Breast epithelium (tissue), 4 donors: Measurements from ENCODE around the gene GID8. TPM values are rescaled to one million over a fixed set of nuclear protein-coding genes. Genes with fewer than 3 reads are reported as not detected.

Experiments used
- DNase-seq, 2 donors: peaks; one replicate each; pipeline ENCODE4 v3.0.0-alpha.2; 2019; ENCODE audit warnings: low spot score in 2 of 2
- H3K27ac ChIP-seq, 2 donors: fragments of 200-600 bp; sonication (generic) in 1 of 2; one replicate each; pipeline ENCODE4 v1.5.1; 2016 to 2019; ENCODE audit warnings: mild to moderate bottlenecking in 1 of 2
- H3K27me3 ChIP-seq, 2 donors: fragments of 200-600 bp; sonication (generic) in 1 of 2; one replicate each; pipeline versions ENCODE4 v1.5.1 to v1.6.0; 2017 to 2019; ENCODE audit warnings: control low read depth in 1 of 2, mild to moderate bottlenecking in 1 of 2
- H3K36me3 ChIP-seq: fragments of 200-600 bp; one replicate; pipeline ENCODE4 v1.5.1; 2019
- H3K4me1 ChIP-seq, 2 donors: fragments of 200-600 bp; sonication (generic); one replicate each; pipeline ENCODE4 v1.5.1; 2016 to 2019; ENCODE audit warnings: control low read depth in 1 of 2
- H3K4me3 ChIP-seq, 3 donors: fragments of 200-600 bp; sonication (generic); 1 replicate in 2 of 3; 2 replicates in 1 of 3; pipeline ENCODE4 v1.5.1; 2016 to 2019; ENCODE audit warnings: mild to moderate bottlenecking in 3 of 3, moderate library complexity in 2 of 3
- H3K9me3 ChIP-seq, 2 donors: fragments of 200-600 bp; sonication (generic) in 1 of 2; one replicate each; pipeline ENCODE4 v1.5.1; 2016 to 2019; ENCODE audit warnings: control low read depth in 1 of 2
- POLR2A ChIP-seq: fragments of 450-650 bp; IDR thresholded peaks from one replicate; pipeline ENCODE4 v1.6.1; 2016; ENCODE audit warnings: antibody characterized with exemption, mild to moderate bottlenecking, moderate library complexity
- POLR2AphosphoS5 ChIP-seq, 3 donors: sonication (generic); formaldehyde crosslinking; IDR thresholded peaks; one replicate each; pipeline ENCODE4 v1.6.1; 2017; ENCODE audit warnings: antibody characterized with exemption in 3 of 3
- intact Hi-C: fragments of 100-400 bp; cut with DNase I; formaldehyde crosslinking; loops from one replicate; pipeline ENCODE4 v1.15.1; 2023; ENCODE audit warnings: low total_unique reads
- total RNA-seq, 3 donors: library from RNA; depleted of rRNA; stranded (reverse); fragments of >200 nt; gene quantifications; one replicate each; pipeline ENCODE4 v1.1.0, GENCODE V29; 2016
- TF ChIP-seq, protein P1 (sequence below), 3 donors: fragments of 450-650 bp; IDR thresholded peaks; one replicate each; pipeline ENCODE4 v1.5.1; 2016 to 2017; ENCODE audit warnings: antibody characterized with exemption in 3 of 3, mild to moderate bottlenecking in 3 of 3, moderate library complexity in 3 of 3

GID8 gene
- total RNA-seq, 3 donors from 2014 or later: 30.2 to 36.7 (median 31.8) TPM

GRCh38 chr20:62944184-62944583 lies 6.2 kb downstream of the GID8 start:
- H3K4me1 ChIP-seq: peaks cover 0 to 5% of the 10 kb centered on the region in 2 donors
- no peaks in the 10 kb centered on the region for H3K9me3 ChIP-seq
- no peak overlapping the region for H3K27ac ChIP-seq
- intact Hi-C loops: no loop called here
- TF ChIP-seq, protein P1, sequence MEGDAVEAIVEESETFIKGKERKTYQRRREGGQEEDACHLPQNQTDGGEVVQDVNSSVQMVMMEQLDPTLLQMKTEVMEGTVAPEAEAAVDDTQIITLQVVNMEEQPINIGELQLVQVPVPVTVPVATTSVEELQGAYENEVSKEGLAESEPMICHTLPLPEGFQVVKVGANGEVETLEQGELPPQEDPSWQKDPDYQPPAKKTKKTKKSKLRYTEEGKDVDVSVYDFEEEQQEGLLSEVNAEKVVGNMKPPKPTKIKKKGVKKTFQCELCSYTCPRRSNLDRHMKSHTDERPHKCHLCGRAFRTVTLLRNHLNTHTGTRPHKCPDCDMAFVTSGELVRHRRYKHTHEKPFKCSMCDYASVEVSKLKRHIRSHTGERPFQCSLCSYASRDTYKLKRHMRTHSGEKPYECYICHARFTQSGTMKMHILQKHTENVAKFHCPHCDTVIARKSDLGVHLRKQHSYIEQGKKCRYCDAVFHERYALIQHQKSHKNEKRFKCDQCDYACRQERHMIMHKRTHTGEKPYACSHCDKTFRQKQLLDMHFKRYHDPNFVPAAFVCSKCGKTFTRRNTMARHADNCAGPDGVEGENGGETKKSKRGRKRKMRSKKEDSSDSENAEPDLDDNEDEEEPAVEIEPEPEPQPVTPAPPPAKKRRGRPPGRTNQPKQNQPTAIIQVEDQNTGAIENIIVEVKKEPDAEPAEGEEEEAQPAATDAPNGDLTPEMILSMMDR (IDR thresholded peaks at IDR 0.05): no peak
- no peak for TF ChIP-seq POLR2A
- no peak for TF ChIP-seq POLR2AphosphoS5 (IDR thresholded peaks at IDR 0.05)
- H3K27me3 ChIP-seq: no peaks in the 10 kb centered on the region
- no peaks in the 10 kb centered on the region for H3K36me3 ChIP-seq
- H3K4me3 ChIP-seq: no peak overlapping the region
- no peak for DNase-seq

DNA sequence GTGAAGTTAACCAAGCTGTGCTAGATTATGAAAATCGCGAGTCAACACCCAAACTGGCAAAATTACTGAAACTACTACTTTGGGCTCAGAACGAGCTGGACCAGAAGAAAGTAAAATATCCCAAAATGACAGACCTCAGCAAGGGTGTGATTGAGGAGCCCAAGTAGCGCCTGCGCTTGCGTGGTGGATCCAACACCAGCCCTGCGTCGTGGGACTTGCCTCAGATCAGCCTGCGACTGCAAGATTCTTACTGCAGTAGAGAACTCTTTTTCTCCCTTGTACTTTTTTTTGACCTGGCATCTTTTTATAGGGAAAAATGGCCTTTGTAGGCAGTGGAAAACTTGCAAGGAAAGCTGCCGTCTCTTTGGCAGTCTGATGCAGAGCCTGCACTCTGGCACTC lies 6.8 kb downstream of the GID8 start:
- Histone ChIP-seq H3K36me3 (no peaks in the 10 kb centered on the region), H3K4me3 (no peak overlapping the region), H3K27ac (no peak overlapping the region), H3K27me3 (no peaks in the 10 kb centered on the region), H3K4me1 (no peaks in the 10 kb centered on the region), H3K9me3 (no peaks in the 10 kb centered on the region)
- TF ChIP-seq, protein P1 (IDR thresholded peaks at IDR 0.05): no peak
- no peak for TF ChIP-seq POLR2AphosphoS5 (IDR thresholded peaks at IDR 0.05)
- no peak for TF ChIP-seq POLR2A
- no peak for DNase-seq
- intact Hi-C loops: no loop called here

DNA sequence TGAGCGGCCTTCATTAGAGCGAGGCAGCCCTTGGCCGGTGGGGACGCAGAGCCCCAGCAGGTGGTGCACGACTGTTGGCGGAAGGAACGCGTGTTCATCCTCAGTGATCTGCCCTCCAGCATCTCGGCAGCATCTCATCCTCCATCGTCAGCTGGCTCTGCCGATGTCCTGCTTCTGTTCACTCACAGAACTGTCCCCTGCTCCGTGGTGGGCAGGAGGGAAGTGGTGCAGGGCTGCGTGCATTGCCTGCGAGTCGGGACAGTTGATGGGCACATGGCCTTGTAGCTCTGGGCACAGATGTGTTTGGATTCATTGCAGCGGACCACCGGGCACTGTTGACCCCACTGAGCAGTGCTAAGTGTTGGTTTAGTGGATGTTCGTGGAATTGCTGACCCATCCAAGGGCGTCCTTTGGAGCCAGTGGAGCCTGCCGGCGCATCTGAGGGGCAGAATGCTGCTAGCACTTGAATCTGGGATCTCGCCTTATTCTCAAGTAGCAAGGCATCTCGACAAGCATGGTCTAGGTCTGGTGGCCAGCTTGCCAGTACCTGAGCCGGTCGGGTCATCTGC lies 7.9 kb downstream of the GID8 start:
- Histone ChIP-seq H3K4me3 (no peak overlapping the region), H3K27me3 (no peaks in the 10 kb centered on the region), H3K27ac (no peak overlapping the region), H3K4me1 (no peaks in the 10 kb centered on the region), H3K9me3 (no peaks in the 10 kb centered on the region), H3K36me3 (no peaks in the 10 kb centered on the region)
- no peak for DNase-seq
- intact Hi-C loops: no loop called here
- no peak for TF ChIP-seq POLR2AphosphoS5 (IDR thresholded peaks at IDR 0.05)
- no peak for TF ChIP-seq POLR2A
- TF ChIP-seq, protein P1 (IDR thresholded peaks at IDR 0.05): no peak

GRCh38 chr20:62946918-62947317 lies 9.0 kb downstream of the GID8 start:
- Histone ChIP-seq H3K4me1 (no peaks in the 10 kb centered on the region), H3K27me3 (no peaks in the 10 kb centered on the region), H3K27ac (no peak overlapping the region), H3K9me3 (no peaks in the 10 kb centered on the region), H3K36me3 (no peaks in the 10 kb centered on the region), H3K4me3 (no peak overlapping the region)
- DNase-seq: no peak
- intact Hi-C loops: no loop called here
- TF ChIP-seq POLR2AphosphoS5 (IDR thresholded peaks at IDR 0.05): no peak
- TF ChIP-seq, protein P1 (IDR thresholded peaks at IDR 0.05): no peak
- no peak for TF ChIP-seq POLR2A

DNA sequence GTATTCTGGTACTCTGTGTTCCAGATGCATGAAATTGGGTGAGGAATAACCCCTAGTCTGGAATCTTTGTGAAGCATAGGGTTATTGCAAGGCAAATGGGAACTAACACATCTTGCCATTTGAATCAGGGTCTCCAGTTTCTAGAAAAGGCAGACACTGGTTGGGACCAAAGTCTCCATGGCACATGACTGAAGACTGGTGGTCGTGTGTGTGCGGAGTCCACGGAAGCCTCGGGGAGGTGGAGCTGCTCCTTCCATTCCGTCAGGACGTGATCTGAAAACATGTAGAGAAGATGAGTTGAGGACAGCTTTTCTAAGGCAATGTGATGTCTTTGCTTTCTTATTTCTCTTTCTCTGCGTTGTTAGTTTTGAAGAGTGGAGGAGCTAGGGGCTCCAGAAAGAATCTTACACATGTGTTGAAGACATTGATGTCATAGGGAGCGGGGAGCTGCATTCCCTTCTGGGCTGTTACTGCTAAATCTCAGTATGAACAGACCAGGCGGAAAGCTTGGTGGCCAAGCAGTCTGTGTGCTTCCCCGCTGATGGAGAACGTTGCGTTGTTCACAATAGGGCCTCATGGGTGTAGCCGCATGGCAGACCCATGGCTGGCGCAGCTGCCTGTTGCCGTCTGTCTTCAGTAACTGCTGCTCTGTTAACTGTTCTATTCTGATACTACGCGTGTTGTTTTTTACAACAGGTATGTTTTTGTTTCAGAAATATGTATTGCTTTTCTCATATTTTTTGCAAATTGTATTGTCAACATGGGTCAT lies 9.8 kb downstream of the GID8 start:
- Histone ChIP-seq H3K36me3 (no peaks in the 10 kb centered on the region), H3K4me3 (no peak overlapping the region), H3K4me1 (no peaks in the 10 kb centered on the region), H3K9me3 (no peaks in the 10 kb centered on the region), H3K27ac (no peak overlapping the region), H3K27me3 (no peaks in the 10 kb centered on the region)
- intact Hi-C loops: no loop called here
- no peak for DNase-seq
- TF ChIP-seq POLR2AphosphoS5 (IDR thresholded peaks at IDR 0.05): no peak
- TF ChIP-seq POLR2A: no peak
- TF ChIP-seq, protein P1 (IDR thresholded peaks at IDR 0.05): no peak
